ENCODE measurements around the gene PDZD2.

Gene PDZD2

GRCh38 chr5:32044434-32044833 lies 405.5 kb downstream of the PDZD2 start:
- no peak for TF ChIP-seq CTCF (IDR thresholded peaks at IDR 0.05; ENCODE audit: control extremely low read depth, extremely low read depth, low read depth, missing control alignments)
- CTCF ChIA-PET, result interaction anchor here (2.4 kb wide), 1 partner anchor 14 kb away, joined by 6 read pairs; no protein-coding TSS in a partner anchor
- no peak for DNase-seq (ENCODE audit: extremely low spot score)
- POLR2A ChIA-PET, result no interaction called here

GRCh38 chr5:32044939-32045338 lies 406.0 kb downstream of the PDZD2 start:
- ChIA-PET CTCF (interaction anchor here (1.3 to 2.4 kb wide), 2 partner anchors 13 to 15 kb away, joined by 3 to 6 read pairs; no protein-coding TSS in a partner anchor), POLR2A (no interaction called here)
- no peak for TF ChIP-seq CTCF (IDR thresholded peaks at IDR 0.05; ENCODE audit: control extremely low read depth, extremely low read depth, low read depth, missing control alignments)
- no peak for DNase-seq (ENCODE audit: extremely low spot score)

- CTCF ChIA-PET, result no interaction called here
Measured at GRCh38 chr5:32047056-32047455, 408.1 kb downstream of the PDZD2 start.

GRCh38 chr5:32051796-32052195 lies 412.9 kb downstream of the PDZD2 start:
- POLR2A ChIA-PET, result no interaction called here
- no peak for DNase-seq (ENCODE audit: extremely low spot score)
- CTCF ChIA-PET, result no interaction called here
- TF ChIP-seq CTCF (IDR thresholded peaks at IDR 0.05; ENCODE audit: control extremely low read depth, extremely low read depth, low read depth, missing control alignments), result no peak

More at GRCh38 chr5:32047056-32047455, 408.1 kb downstream of the PDZD2 start:
- DNase-seq (ENCODE audit: extremely low spot score), result no peak
- POLR2A ChIA-PET, result no interaction called here
- no peak for TF ChIP-seq CTCF (IDR thresholded peaks at IDR 0.05; ENCODE audit: control extremely low read depth, extremely low read depth, low read depth, missing control alignments)

GRCh38 chr5:32055891-32056866 lies 417.2 kb downstream of the PDZD2 start:
- DNase-seq (ENCODE audit: extremely low spot score), result no peak
- CTCF ChIA-PET, result interaction anchor here (1.3 kb wide), 2 partner anchors 14 to 21 kb away, joined by 4 to 5 read pairs; no protein-coding TSS in a partner anchor
- TF ChIP-seq CTCF (IDR thresholded peaks at IDR 0.05; ENCODE audit: control extremely low read depth, extremely low read depth, low read depth, missing control alignments), result no peak
- POLR2A ChIA-PET, result no interaction called here

GRCh38 chr5:32057187-32058096 lies 418.5 kb downstream of the PDZD2 start:
- TF ChIP-seq CTCF (IDR thresholded peaks at IDR 0.05; ENCODE audit: control extremely low read depth, extremely low read depth, low read depth, missing control alignments), result no peak
- ChIA-PET CTCF (interaction anchor here (1.1 to 1.7 kb wide), 5 partner anchors 10 to 248 kb away, joined by 3 to 5 read pairs (median 4); no protein-coding TSS in a partner anchor), POLR2A (no interaction called here)
- no peak for DNase-seq (ENCODE audit: extremely low spot score)

Data from GM10248 (cell line).